Neutrophil (primary cell): ENCODE results near the gene HSFX3.

Experiments used
- H3K27ac ChIP-seq: fragments of 200-600 bp; sonication (generic); 2 replicates; pipeline ENCODE4 v1.5.1; 2016; ENCODE audit warnings: mild to moderate bottlenecking, moderate library complexity
- H3K27me3 ChIP-seq: fragments of 200-600 bp; sonication (generic); 2 replicates; pipeline ENCODE4 v1.6.0; 2016; ENCODE audit warnings: mild to moderate bottlenecking
- H3K36me3 ChIP-seq: fragments of 200-600 bp; sonication (generic); 2 replicates; pipeline ENCODE4 v1.5.1; 2017
- H3K4me1 ChIP-seq, 2 experiments: fragments of 200-600 bp in 1 of 2; sonication (generic) in 1 of 2; 1 replicate in 1 of 2; 2 replicates in 1 of 2; pipeline versions ENCODE4 v1.5.1 to v1.6.1; 2013 to 2016; ENCODE audit warnings: low read depth in 1 of 2, low read length in 1 of 2, mild to moderate bottlenecking in 1 of 2, moderate library complexity in 1 of 2; ENCODE audit not compliant: control insufficient read depth in 1 of 2, insufficient read depth in 1 of 2
- H3K4me3 ChIP-seq, 2 experiments: fragments of 200-600 bp in 1 of 2; sonication (generic) in 1 of 2; 1 replicate in 1 of 2; 2 replicates in 1 of 2; pipeline ENCODE4 v1.5.1; 2013 to 2016; ENCODE audit warnings: low read depth in 1 of 2, low read length in 1 of 2, mild to moderate bottlenecking in 1 of 2, moderate library complexity in 1 of 2
- H3K9me3 ChIP-seq: fragments of 200-600 bp; sonication (generic); 2 replicates; pipeline ENCODE4 v1.5.1; 2016
- CTCF ChIP-seq: fragments of 200-600 bp; sonication (generic); IDR thresholded peaks from 2 replicates; pipeline ENCODE4 v1.5.1; 2016; ENCODE audit warnings: antibody characterized with exemption

HSFX3 gene

GRCh38 chrX:149498767-149499166 lies 51.0 kb downstream of the HSFX3 start:
- H3K4me3 ChIP-seq, result no peak overlapping the region
- no peak overlapping the region for H3K27ac ChIP-seq
- H3K36me3 ChIP-seq, result peaks cover 93% of the 10 kb centered on the region
- H3K27me3 ChIP-seq, result no peaks in the 10 kb centered on the region
- H3K4me1 ChIP-seq, result peaks cover 11 to 12% of the 10 kb centered on the region in 2 experiments
- no peaks in the 10 kb centered on the region for H3K9me3 ChIP-seq
- no peak for TF ChIP-seq CTCF
